ENCODE results near the gene C10orf143.

Gene C10orf143

GRCh38 chr10:130016095-130016494 is 94.5 kb downstream of the C10orf143 start:
- DNase-seq (ENCODE audit: low read depth in 2 of 2) = no peak

GRCh38 chr10:130015075-130015695 is 95.4 kb downstream of the C10orf143 start:
- no peak for DNase-seq (ENCODE audit: low read depth in 2 of 2)

DNA sequence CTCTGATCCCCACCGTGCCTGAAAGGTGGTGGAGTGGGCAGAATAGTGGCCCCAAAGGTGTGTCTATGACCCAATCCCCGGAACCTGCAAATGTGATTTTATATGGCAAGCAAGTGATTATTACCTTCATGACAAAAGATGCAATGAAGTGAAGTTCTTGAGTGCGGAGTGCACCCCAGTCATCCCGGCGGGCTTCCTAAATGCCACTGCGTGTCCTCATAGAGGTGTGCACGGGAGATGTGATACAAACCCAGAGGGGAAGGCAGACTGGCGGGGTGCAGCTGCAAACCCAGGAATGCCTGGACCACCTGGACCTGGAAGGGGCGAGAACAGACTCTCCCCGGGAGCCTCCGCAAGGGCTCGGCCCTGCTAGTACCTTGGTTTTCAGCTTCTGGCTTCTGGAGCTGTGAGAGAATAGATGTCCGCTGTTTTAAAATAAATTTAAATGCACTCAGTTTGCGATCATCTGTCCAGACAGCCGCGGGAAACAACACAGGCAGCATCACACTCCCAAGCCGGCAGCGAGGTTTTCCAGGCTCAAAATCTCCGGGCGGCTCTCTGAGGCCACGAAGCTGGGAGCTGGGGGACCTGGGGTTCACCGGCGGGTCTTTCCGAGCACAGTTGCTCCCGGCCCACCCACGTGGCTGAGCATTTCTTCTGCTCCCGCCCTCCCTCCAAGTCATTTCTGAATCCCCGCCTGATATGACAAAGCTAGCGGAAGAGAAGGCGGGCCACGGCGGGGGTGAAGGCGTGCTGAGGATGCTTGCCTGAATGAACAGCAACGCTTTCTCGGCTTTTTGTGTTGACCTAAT is 96.2 kb downstream of the C10orf143 start:
- DNase-seq (ENCODE audit: low read depth in 2 of 2) = no peak
